Neural progenitor cell (in vitro differentiated cells): ENCODE measurements around the gene NCOA6. TPM values are rescaled to one million over a fixed set of nuclear protein-coding genes. Genes with fewer than 3 reads are reported as not detected.

Source experiments
- DNase-seq: peaks from one replicate; pipeline ENCODE4 v3.0.0-alpha.2; 2016; ENCODE audit warnings: low spot score
- H2AFZ ChIP-seq: fragments of 200-600 bp; sonication (generic); replicated peaks from 2 replicates; pipeline ENCODE4 v1.6.1; 2016; ENCODE audit warnings: antibody characterized with exemption
- H3F3A ChIP-seq: fragments of 200-600 bp; sonication (generic); 2 replicates; pipeline ENCODE4 v1.6.1; 2016; ENCODE audit warnings: antibody characterized with exemption, low read depth
- H3K27ac ChIP-seq: fragments of 200-600 bp; sonication (generic); 2 replicates; pipeline ENCODE4 v1.5.1; 2016; ENCODE audit warnings: mild to moderate bottlenecking
- H3K27me3 ChIP-seq: fragments of 200-600 bp; sonication (generic); 2 replicates; pipeline ENCODE4 v1.6.1; 2016; ENCODE audit warnings: mild to moderate bottlenecking, moderate library complexity
- H3K36me3 ChIP-seq: fragments of 200-600 bp; sonication (generic); 2 replicates; pipeline ENCODE4 v1.5.1; 2016
- H3K4me1 ChIP-seq: fragments of 200-600 bp; sonication (generic); 2 replicates; pipeline ENCODE4 v1.6.1; 2016; ENCODE audit warnings: mixed run types
- H3K4me2 ChIP-seq: fragments of 200-600 bp; sonication (generic); 2 replicates; pipeline ENCODE4 v1.6.1; 2016
- H3K4me3 ChIP-seq: fragments of 200-600 bp; sonication (generic); 2 replicates; pipeline ENCODE4 v1.5.1; 2016
- H3K79me2 ChIP-seq: fragments of 200-600 bp; sonication (generic); 2 replicates; pipeline ENCODE4 v1.6.1; 2016; ENCODE audit warnings: low read depth
- H3K9ac ChIP-seq: fragments of 200-600 bp; sonication (generic); 2 replicates; pipeline ENCODE4 v1.6.1; 2016
- H3K9me3 ChIP-seq: fragments of 200-600 bp; sonication (generic); 2 replicates; pipeline ENCODE4 v1.5.1; 2016; ENCODE audit warnings: low read depth
- H4K20me1 ChIP-seq: fragments of 200-600 bp; sonication (generic); 2 replicates; pipeline ENCODE4 v1.6.1; 2016; ENCODE audit warnings: low read depth
- H3K27ac Mint-ChIP-seq: 3 replicates; pipeline ENCODE4 v1.8.0; 2021; ENCODE audit warnings: mixed read lengths
- H3K27me3 Mint-ChIP-seq: 2 replicates; pipeline ENCODE4 v1.8.0; 2022; ENCODE audit warnings: low read depth, mild to moderate bottlenecking, inconsistent platforms, moderate library complexity, mixed read lengths; ENCODE audit not compliant: insufficient read depth
- H3K36me3 Mint-ChIP-seq: 3 replicates; pipeline ENCODE4 v1.8.0; 2021; ENCODE audit warnings: mixed read lengths
- H3K4me1 Mint-ChIP-seq: 3 replicates; pipeline ENCODE4 v1.8.0; 2021; ENCODE audit warnings: mixed read lengths
- H3K4me3 Mint-ChIP-seq: 3 replicates; pipeline ENCODE4 v1.8.0; 2021; ENCODE audit warnings: mild to moderate bottlenecking, moderate library complexity, mixed read lengths
- H3K9me3 Mint-ChIP-seq: 3 replicates; pipeline ENCODE4 v1.8.0; 2020; ENCODE audit warnings: mixed read lengths
- EZH2 ChIP-seq: fragments of 200-600 bp; sonication (generic); IDR thresholded peaks from 2 replicates; pipeline ENCODE4 v1.6.1; 2017; ENCODE audit warnings: antibody characterized with exemption, mild to moderate bottlenecking, moderate library complexity
- EZH2phosphoT487 ChIP-seq: fragments of 200-600 bp; sonication (generic); IDR thresholded peaks from 2 replicates; pipeline ENCODE4 v1.6.1; 2017; ENCODE audit warnings: antibody characterized with exemption
- total RNA-seq: library from RNA; depleted of rRNA; stranded (reverse); fragments of >200 nt; gene quantifications from 2 replicates; pipeline ENCODE4 v1.2.3, GENCODE V29; 2015; ENCODE audit warnings: low replicate concordance
- TF ChIP-seq, protein P1 (sequence below): fragments of 200-600 bp; sonication (generic); IDR thresholded peaks from 2 replicates; pipeline ENCODE4 v1.5.1; 2017; ENCODE audit warnings: antibody characterized with exemption, mild to moderate bottlenecking

NCOA6 gene
- total RNA-seq, 1 donor from 2014 or later, result 14.3 TPM

- peaks cover 7% of the 10 kb centered on the region for H3K36me3 ChIP-seq
- H3K36me3 Mint-ChIP-seq, result peaks cover 35% of the 10 kb centered on the region
These were observed 71.6 kb downstream of the NCOA6 start for GRCh38 chr20:34753706-34754461.

DNA sequence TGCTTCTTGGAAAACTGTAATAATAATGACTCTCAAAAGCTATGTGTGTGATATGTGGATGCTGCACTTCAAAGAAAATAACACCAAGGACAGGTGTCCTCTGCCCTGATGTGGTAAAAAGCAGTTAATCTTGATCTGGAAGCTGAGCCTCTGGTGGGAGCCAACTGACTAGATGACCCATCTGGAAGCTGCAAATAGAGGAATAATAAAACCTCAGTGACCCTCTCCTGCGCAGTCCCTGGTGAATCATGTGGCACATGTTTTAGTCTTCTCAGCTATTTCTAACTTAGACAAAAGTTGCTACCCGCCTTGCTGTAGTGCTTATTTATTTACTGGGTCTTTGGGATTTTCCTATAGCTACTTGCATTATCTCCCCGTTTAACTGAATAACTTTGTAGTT, 74.0 kb downstream of the NCOA6 start:
- H3K9me3 ChIP-seq, result no peaks in the 10 kb centered on the region
- H3K4me1 ChIP-seq, result no peaks in the 10 kb centered on the region
- no peak overlapping the region for H3K4me3 ChIP-seq
- Mint-ChIP-seq H3K27ac (no peak overlapping the region), H3K36me3 (peaks cover 27% of the 10 kb centered on the region), H3K27me3 (no peaks in the 10 kb centered on the region), H3K4me1 (no peaks in the 10 kb centered on the region), H3K9me3 (no peaks in the 10 kb centered on the region), H3K4me3 (no peak overlapping the region)
- TF ChIP-seq EZH2, result no peak
- no peak for TF ChIP-seq EZH2phosphoT487
- TF ChIP-seq, protein P1, sequence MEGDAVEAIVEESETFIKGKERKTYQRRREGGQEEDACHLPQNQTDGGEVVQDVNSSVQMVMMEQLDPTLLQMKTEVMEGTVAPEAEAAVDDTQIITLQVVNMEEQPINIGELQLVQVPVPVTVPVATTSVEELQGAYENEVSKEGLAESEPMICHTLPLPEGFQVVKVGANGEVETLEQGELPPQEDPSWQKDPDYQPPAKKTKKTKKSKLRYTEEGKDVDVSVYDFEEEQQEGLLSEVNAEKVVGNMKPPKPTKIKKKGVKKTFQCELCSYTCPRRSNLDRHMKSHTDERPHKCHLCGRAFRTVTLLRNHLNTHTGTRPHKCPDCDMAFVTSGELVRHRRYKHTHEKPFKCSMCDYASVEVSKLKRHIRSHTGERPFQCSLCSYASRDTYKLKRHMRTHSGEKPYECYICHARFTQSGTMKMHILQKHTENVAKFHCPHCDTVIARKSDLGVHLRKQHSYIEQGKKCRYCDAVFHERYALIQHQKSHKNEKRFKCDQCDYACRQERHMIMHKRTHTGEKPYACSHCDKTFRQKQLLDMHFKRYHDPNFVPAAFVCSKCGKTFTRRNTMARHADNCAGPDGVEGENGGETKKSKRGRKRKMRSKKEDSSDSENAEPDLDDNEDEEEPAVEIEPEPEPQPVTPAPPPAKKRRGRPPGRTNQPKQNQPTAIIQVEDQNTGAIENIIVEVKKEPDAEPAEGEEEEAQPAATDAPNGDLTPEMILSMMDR, result no peak
- H3K27me3 ChIP-seq, result no peaks in the 10 kb centered on the region
- H3K79me2 ChIP-seq, result no peaks in the 10 kb centered on the region
- H3K4me2 ChIP-seq, result no peak overlapping the region
- no peak for DNase-seq
- no peak overlapping the region for H3K9ac ChIP-seq
- H2AFZ ChIP-seq, result no peak overlapping the region
- peaks cover under 1% of the 10 kb centered on the region for H3K36me3 ChIP-seq
- no peaks in the 10 kb centered on the region for H4K20me1 ChIP-seq
- no peaks in the 10 kb centered on the region for H3F3A ChIP-seq
- no peak overlapping the region for H3K27ac ChIP-seq

More at GRCh38 chr20:34753706-34754461, 71.6 kb downstream of the NCOA6 start:
- Histone ChIP-seq H3K9me3 (no peaks in the 10 kb centered on the region), H3K27ac (no peak overlapping the region), H3K9ac (no peak overlapping the region), H3K27me3 (no peaks in the 10 kb centered on the region), H3K4me3 (no peak overlapping the region), H3F3A (no peaks in the 10 kb centered on the region), H3K4me2 (no peak overlapping the region), H3K4me1 (no peaks in the 10 kb centered on the region), H2AFZ (no peak overlapping the region), H3K79me2 (no peaks in the 10 kb centered on the region), H4K20me1 (no peaks in the 10 kb centered on the region)
- H3K4me3 Mint-ChIP-seq, result no peak overlapping the region
- DNase-seq, result no peak
- no peaks in the 10 kb centered on the region for H3K9me3 Mint-ChIP-seq
- H3K27me3 Mint-ChIP-seq, result no peaks in the 10 kb centered on the region
- H3K4me1 Mint-ChIP-seq, result no peaks in the 10 kb centered on the region
- TF ChIP-seq EZH2phosphoT487, result no peak
- TF ChIP-seq EZH2, result no peak
- TF ChIP-seq, protein P1, result peak; percentile 13
- no peak overlapping the region for H3K27ac Mint-ChIP-seq

DNA sequence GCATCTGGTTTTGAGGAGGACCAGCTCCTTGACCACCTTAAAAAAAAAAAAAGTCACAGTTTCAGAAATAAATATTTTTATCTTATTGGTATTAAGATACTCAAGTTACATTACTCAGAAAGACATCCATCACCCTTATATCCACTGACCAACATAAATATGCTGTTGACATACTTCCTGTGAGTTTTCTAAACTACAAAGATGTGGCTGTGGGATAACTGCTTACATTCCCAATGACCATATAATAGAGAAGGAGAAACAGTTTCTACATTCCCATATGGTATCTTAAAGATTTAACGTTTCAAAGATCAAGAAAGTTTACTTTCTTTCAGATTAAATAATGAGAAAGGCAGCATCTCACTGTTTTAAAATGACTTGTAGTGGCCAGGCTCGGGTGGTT, 75.0 kb downstream of the NCOA6 start:
- Histone ChIP-seq H3K79me2 (no peaks in the 10 kb centered on the region), H3K9me3 (no peaks in the 10 kb centered on the region), H3K9ac (no peak overlapping the region), H4K20me1 (no peaks in the 10 kb centered on the region), H3K4me3 (no peak overlapping the region), H3K27ac (no peak overlapping the region), H3K36me3 (no peaks in the 10 kb centered on the region), H3F3A (no peaks in the 10 kb centered on the region), H3K27me3 (no peaks in the 10 kb centered on the region), H2AFZ (no peak overlapping the region), H3K4me1 (no peaks in the 10 kb centered on the region), H3K4me2 (no peak overlapping the region)
- Mint-ChIP-seq H3K27ac (no peak overlapping the region), H3K27me3 (no peaks in the 10 kb centered on the region), H3K4me1 (no peaks in the 10 kb centered on the region), H3K4me3 (no peak overlapping the region), H3K36me3 (peaks cover 29% of the 10 kb centered on the region), H3K9me3 (no peaks in the 10 kb centered on the region)
- TF ChIP-seq, protein P1, result no peak
- TF ChIP-seq EZH2phosphoT487 (no peak), EZH2 (no peak)
- DNase-seq, result no peak
